GM12872 (cell line): ENCODE results near the gene ZNF33B.

Source experiments
- CTCF ChIP-seq: IDR thresholded peaks from 3 replicates; pipeline ENCODE4 v1.5.1; 2011; ENCODE audit warnings: low read depth, mild to moderate bottlenecking, low read length, moderate library complexity; ENCODE audit not compliant: insufficient read depth

The ZNF33B gene

GRCh38 chr10:42576338-42576737, 62.0 kb downstream of the ZNF33B start:
- TF ChIP-seq CTCF = no peak

DNA sequence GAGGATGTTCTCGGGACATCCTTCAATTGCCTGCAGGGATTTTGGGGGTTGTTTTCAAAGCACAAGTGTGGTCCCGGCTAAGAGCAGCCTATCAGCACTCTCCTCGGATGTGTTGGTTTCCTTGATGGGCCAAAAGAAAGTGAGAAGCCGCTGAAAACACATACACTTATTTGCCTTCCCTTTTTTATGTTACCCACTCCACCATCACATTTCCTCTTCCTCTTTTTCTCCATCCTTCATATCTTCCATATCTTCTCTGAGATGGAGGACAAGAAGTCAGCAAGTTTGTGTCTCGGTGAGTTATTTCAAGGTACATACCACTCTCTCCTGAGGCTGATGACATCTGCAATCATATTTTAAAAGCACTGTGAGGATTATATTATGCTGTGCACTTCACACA, 64.0 kb downstream of the ZNF33B start:
- TF ChIP-seq CTCF = no peak

GRCh38 chr10:42556931-42557330, 81.4 kb downstream of the ZNF33B start:
- TF ChIP-seq CTCF = no peak

GRCh38 chr10:42553064-42553407, 85.3 kb downstream of the ZNF33B start:
- TF ChIP-seq CTCF = no peak

- no peak for TF ChIP-seq CTCF
Measured at GRCh38 chr10:42552188-42553063, 85.9 kb downstream of the ZNF33B start.

DNA sequence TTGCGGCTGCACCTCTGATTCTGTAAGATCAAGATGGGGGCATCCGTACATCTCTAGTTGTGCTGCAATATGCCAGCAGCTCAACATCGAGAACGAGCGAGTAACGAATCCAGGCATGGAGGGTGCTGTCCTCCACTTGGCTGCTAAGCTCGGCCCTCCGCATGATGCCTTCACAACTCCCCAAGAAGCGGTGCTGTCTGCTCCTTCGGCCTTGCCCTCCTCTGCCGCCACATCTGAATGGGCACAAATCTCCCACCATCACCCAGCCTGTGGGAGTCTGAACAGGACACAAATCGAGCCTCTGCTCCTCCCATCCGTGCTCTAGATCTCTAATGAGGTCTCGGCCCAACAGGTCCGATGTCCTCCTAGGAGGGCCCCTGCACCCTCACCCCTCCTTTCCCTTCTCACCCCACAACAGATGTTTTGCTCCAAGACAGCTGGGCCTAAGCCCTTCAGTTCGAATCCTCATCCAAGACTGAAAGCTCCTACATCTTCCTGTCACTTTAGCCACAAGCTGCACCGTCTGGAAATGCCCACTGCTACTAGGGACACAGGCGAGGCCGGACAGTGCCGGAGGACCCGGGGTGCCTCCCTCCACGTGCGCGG, 86.7 kb downstream of the ZNF33B start:
- TF ChIP-seq CTCF = no peak

DNA sequence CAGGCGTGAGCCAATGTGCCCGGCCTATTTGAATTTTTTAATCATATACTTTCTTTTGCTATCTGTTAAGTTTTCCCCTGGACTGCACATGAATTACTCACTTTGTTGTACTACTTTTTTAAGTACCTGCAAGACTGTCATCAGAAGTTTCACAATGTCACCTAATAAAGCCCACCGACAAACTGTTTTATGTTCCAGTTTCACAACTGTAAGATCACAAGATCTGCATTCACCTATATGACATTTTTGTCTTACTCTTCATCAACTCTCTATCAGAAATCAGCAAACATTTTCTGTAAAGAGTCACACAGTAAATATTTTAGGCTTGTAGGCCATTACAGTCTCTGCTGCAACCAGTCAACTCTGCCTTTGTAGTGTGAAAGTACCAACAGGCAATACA, 88.5 kb downstream of the ZNF33B start:
- no peak for TF ChIP-seq CTCF
